ENCODE results near the gene AFF3.
"Not testable (repeated sequence)": the region's sequence is repeated elsewhere in the genome, so short reads cannot be mapped to it uniquely, and the experiment has no call there.

AFF3 gene

GRCh38 chr2:100108648-100109020 is 33.8 kb downstream of the AFF3 start:
- not testable (repeated sequence) for DNase-seq (ENCODE audit: low read depth in 2 of 3, low spot score in 1 of 3)

- DNase-seq (ENCODE audit: low read depth in 2 of 3, low spot score in 1 of 3) = no peak
These were observed 34.3 kb downstream of the AFF3 start for GRCh38 chr2:100107906-100108647.

DNA sequence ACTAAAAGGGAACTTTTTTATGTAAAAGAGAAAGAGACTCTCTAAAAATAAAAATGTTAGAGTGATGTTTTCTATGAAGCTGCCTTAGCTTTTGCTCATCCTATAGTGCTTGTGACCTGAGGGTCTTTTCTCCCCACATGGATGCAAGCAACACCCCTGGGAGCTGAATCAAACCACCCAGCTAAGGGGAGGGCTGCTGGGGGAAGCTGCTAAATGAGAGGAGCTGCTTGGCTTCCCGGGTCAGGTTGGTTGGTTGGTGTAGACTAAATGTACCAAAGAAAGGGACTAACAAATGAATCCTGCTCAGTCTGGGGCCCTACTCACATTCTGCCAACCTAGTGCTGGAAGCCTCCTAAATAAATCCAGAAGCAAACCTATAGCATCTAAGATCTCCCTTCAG is 35.0 kb downstream of the AFF3 start:
- DNase-seq (ENCODE audit: low read depth in 2 of 3, low spot score in 1 of 3) = no peak

GRCh38 chr2:100106460-100106859 is 35.9 kb downstream of the AFF3 start:
- no peak for DNase-seq (ENCODE audit: low read depth in 2 of 3, low spot score in 1 of 3)

GRCh38 chr2:100105678-100106054 is 36.7 kb downstream of the AFF3 start:
- DNase-seq (ENCODE audit: low read depth in 2 of 3, low spot score in 1 of 3) = no peak

GRCh38 chr2:100104718-100105677 is 37.4 kb downstream of the AFF3 start:
- DNase-seq (ENCODE audit: low read depth in 2 of 3, low spot score in 1 of 3) = no peak

- DNase-seq (ENCODE audit: low read depth in 2 of 3, low spot score in 1 of 3) = not testable (repeated sequence)
These were observed 38.1 kb downstream of the AFF3 start for GRCh38 chr2:100104265-100104664.

- DNase-seq (ENCODE audit: low read depth in 2 of 3, low spot score in 1 of 3) = not testable (repeated sequence)
These were observed 38.7 kb downstream of the AFF3 start for GRCh38 chr2:100103527-100104252.

DNA sequence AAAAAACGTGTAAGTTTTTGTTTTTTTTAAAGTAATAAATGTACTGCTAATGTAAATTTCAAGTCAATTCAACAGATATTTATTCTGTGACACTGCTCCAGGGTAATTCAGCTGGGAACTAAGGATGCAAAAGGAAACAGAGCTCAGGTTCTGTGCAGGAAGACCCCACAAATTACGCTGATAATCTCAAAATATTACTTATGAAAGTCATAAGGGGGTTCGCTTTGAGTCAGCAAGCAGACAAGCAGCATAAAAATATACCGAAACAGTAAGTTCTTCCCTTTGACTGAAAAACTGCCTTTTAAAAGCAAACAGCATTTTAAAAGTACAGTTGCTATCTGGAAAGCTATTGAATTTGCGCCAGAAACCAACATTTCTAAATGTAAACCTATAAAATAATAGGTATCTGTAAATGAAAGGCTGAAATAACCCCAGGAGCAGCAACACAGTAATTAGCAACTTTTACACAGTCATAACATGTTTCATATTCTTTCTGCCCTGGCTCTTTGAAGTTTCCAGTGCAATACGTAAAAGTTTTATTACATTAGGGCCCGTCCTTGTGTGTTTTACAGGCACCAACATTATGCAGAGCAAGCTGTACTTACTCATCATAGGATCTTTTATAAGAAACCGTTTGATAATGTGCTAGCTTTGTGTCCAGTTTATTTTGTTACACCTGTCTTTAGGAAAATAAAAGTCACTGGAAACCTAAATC is 39.8 kb downstream of the AFF3 start:
- not testable (repeated sequence) for DNase-seq (ENCODE audit: low read depth in 2 of 3, low spot score in 1 of 3)

DNA sequence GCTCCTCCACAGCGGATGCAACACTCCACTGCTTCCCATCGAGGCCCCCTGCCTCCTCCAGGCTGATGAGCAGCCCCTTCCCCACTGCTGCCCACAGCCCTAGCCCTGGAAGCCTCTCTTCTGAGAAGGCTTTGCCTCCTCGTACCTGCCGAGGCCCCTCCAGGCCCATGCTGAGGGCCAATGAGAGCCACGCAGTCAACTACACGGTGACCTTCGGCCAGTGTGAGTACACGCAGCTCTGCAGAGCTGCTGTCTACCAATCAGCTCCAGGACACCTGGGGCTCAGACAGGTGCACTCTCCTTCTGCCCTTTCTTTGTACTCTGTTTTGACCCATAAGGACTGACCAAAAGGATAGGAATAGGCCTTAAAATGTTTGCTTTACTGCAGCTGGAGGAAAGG is 43.5 kb downstream of the AFF3 start:
- DNase-seq (ENCODE audit: low read depth in 2 of 3, low spot score in 1 of 3) = not testable (repeated sequence)

- not testable (repeated sequence) for DNase-seq (ENCODE audit: low read depth in 2 of 3, low spot score in 1 of 3)
These were observed 44.6 kb downstream of the AFF3 start for GRCh38 chr2:100097611-100098294.

DNA sequence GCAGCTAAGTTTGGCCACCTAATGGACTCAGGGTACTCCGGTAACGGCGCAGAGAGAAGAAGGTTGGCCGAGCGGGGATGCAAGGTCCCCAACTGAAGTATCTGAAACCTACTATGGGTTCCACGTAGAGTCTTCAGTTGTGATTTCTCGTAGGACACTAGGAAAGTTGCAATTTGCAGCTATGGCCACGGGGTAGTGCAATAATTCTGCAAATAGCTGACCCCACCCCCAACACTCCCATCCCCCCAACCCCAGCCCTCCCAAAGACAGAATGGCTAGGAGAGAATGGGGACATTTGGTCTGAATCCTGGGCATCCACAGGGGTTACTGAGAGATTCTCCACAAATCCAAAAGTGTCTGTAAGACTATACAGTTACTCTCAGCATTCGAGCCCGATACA is 46.5 kb downstream of the AFF3 start:
- DNase-seq (ENCODE audit: low read depth in 2 of 3, low spot score in 1 of 3) = not testable (repeated sequence)

DNA sequence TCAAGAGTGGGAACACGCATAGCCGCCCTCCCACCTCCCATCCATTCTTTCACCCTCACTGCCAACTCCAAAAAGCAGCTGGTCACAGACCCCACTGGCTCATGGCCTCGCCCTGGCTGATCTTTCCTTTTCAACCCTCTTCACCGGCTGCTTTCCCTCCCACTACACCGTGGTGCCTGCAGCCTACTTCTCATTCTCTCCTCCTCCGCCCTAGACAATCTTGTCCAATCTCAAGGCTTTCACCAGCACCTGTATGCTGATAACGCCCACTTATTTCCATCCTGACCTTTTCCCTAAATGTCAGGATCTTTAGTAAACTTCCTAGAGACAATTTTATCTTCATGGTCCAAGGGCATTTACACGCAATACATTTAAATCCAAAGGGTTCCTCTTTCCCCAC is 50.6 kb downstream of the AFF3 start:
- DNase-seq (ENCODE audit: low read depth in 2 of 3, low spot score in 1 of 3) = not testable (repeated sequence)

GRCh38 chr2:100085744-100086143 is 56.6 kb downstream of the AFF3 start:
- not testable (repeated sequence) for DNase-seq (ENCODE audit: low read depth in 2 of 3, low spot score in 1 of 3)

GRCh38 chr2:100083421-100084216 is 58.8 kb downstream of the AFF3 start:
- DNase-seq (ENCODE audit: low read depth in 2 of 3, low spot score in 1 of 3) = not testable (repeated sequence)

DNA sequence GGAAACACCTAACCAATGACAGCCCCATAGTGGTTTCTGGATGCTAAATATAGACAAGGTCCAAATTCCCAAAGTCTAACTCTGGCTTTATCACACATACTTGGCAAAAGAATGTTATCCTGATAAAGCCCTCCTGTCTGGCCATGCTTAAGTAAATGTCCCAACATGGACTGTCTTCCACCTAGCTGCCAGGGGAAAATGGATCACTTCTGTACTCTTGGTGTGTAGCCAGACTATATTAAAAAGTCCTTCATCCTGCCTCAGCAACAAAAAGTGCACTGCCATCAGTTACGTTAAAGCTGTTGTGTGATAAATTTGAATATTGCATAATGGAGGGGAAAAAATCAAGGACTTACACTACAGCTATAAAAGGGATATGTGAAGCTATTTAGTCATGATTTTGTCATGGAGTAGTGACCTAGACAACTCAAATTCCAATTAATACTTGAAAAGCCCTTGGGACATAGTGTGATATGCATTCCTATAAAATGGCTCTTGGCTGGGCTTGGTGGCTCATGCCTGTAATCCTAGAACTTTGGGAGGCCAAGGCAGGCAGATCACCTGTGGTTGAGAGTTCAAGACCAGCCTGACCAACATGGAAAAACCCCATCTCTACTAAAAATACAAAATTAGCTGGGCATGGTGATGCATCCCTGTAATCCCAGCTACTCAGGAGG is 60.0 kb downstream of the AFF3 start:
- not testable (repeated sequence) for DNase-seq (ENCODE audit: low read depth in 2 of 3, low spot score in 1 of 3)

DNA sequence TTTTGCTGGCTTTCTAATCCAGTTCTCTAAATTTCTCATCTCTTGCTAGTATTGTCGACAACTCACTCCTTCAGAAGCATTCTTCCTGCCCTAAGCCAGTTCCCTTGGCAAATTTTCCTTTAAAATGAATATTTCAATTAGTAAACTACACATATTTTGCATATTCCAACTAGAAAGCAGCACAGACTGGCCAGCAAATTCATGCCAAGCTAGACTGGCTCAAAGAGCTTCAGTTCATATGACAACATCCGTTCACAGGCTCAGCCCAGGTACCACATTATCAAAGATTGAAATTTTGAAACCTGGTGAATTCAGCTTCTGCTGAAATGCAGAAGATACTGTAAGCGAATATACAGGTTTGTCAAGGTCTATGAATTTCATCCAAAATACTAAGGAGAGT is 64.5 kb downstream of the AFF3 start:
- no peak for DNase-seq (ENCODE audit: low read depth in 2 of 3, low spot score in 1 of 3)

DNA sequence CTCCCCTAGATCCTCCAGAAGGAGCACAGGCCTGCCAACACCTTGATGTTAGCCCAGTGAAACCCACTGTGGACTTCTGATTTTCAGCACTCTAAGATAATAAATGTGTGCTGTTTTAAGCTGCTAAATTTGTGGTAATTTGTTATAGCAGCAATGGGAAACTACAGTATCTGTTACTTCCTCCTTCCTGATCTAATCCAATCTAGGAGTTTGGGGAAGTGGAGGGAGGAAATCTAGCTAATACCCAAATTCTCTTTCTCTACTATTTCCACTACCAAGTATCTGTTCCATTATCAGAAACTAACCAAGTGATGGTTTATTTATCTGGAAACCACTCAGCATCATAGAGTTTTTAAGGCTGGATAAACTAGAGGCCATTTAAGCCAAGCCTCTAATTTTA is 64.9 kb downstream of the AFF3 start:
- DNase-seq (ENCODE audit: low read depth in 2 of 3, low spot score in 1 of 3) = no peak

DNA sequence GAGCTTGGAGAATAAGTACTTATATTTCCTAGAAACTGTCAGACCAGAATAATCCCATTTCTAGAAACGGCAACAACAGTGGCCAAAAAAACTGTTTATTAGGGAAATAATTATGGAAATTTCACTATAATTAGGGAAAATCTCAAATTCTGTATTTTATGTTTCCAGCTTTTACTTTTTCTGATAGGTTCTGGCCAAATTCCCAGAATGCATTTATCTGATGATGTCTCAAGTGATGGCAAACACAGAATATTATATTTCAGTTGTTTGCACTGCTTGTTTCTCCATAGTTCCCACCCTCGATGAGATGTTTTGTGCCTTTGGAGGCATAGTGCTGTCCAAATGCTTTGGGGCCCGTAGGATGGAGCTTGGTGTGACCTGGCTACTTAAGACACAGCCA is 66.9 kb downstream of the AFF3 start:
- no peak for DNase-seq (ENCODE audit: low read depth in 2 of 3, low spot score in 1 of 3)
